GM18519 (cell line): ENCODE measurements around the gene GNA15.
"Not testable (repeated sequence)": the region's sequence is repeated elsewhere in the genome, so short reads cannot be mapped to it uniquely, and the experiment has no call there.

Experiments
- ATAC-seq: cut with Tn5 transposase; IDR thresholded peaks from one replicate; pipeline ENCODE4 v1.9.1; 2021; ENCODE audit warnings: mild to moderate bottlenecking, moderate library complexity; ENCODE audit not compliant: unreplicated experiment, low FRiP score

Gene GNA15, protein sequence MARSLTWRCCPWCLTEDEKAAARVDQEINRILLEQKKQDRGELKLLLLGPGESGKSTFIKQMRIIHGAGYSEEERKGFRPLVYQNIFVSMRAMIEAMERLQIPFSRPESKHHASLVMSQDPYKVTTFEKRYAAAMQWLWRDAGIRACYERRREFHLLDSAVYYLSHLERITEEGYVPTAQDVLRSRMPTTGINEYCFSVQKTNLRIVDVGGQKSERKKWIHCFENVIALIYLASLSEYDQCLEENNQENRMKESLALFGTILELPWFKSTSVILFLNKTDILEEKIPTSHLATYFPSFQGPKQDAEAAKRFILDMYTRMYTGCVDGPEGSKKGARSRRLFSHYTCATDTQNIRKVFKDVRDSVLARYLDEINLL

DNA sequence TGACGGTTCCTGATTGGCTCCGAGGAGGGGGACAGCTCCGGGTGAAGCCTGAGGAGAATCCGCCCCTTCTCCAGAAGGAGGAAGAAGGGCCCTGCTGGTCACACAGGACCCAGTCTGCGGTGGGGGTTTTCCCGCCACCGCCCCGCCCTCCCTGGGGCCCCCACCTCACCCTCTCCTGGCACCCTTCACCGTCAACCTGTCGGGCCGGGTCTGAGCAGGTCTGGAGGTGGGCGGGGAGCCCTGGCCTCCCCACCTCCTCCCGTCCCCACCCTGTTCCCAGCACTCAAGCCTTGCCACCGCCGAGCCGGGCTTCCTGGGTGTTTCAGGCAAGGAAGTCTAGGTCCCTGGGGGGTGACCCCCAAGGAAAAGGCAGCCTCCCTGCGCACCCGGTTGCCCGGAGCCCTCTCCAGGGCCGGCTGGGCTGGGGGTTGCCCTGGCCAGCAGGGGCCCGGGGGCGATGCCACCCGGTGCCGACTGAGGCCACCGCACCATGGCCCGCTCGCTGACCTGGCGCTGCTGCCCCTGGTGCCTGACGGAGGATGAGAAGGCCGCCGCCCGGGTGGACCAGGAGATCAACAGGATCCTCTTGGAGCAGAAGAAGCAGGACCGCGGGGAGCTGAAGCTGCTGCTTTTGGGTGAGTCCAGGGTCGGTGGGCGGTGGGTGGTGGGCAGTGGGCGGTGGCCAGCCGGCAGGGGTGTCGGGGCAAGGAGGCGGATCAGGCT lies at the start of gene GNA15:
GNA15 (plus strand) TSS at position 73 of the 723 bp plus-strand sequence; CDS start at position 491, 418 bp downstream.
- no peak for ATAC-seq

DNA sequence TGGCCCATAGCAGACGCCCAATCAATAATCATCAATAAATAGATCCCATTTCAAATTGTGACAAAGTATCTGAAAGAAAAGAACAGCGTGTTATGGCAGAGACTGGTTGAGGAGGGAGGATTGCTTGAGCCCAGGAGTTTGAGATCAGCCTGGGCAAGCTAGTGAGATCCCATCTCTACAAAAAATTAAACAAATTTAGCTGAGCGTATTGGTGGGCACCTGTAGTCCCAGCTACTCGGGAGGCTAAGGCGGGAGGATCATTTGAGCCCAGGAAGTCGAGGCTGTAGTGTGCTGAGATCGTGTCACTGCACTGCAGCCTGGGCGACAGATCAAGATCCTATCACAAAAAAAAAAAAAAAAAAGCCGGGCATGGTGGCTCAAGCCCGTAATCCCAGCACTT lies 48.1 kb upstream of the GNA15 start:
- ATAC-seq = no peak

DNA sequence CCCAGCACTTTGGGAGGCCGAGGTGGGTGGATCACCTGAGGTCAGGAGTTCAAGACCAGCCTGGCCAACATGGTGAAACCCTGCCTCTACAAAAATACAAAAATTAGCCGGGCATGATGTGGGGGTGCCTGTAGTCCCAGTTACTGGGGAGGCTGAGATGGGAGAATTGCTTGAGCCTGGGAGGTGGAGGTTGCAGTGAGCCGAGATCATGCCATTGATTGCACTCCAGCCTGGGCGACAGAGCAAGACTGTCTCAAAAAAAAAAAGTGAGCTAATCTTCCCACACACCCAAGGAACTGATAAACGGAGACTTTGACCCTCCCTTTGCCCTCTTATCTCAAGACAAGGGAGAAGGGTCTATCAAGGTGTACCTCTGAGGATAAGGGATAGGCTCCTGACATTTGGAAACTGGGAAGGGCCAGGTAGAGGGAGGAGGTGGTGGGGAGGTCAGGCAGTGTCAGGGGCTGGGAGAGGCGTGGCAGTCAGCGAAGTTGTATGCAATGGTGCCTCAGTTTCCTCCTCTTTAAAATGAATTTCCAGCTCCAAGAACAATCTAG lies 46.5 kb upstream of the GNA15 start:
- not testable (repeated sequence) for ATAC-seq

DNA sequence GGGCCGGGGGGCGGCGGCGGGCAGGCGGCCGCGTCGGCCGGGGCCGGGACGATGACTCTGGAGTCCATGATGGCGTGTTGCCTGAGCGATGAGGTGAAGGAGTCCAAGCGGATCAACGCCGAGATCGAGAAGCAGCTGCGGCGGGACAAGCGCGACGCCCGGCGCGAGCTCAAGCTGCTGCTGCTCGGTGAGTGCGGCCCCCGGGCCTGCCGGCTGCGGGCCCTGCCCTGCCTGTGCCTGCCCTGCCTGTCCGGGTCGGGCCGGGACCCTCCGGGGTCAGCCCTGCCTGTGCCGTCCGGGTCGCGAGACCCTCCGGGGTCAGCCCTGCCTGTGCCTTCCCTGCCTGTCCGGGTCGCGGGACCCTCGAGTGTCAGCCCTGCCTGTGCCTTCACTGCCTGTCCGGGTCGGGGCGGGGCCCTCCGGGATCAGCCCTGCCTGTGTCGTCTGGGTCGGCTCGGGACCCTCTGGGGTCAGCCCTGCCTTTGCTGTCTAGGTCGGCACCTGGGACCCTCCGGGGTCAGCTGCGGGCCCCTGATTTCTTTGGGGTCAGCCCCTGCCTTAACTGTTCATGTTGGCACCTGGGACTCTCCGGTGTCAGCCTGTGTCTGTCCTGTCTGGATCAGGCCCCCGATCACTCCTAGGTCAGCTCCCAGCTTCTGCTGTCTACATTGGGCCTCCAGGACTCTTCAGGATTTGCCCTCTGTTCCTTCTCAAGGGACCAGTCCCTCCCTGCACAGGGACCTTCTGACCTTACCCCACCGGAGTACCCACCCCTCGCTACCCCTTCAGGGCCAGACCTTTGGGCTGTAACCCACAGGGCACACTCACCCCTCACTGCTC lies 41.0 kb upstream of the GNA15 start:
- ATAC-seq = no peak

DNA sequence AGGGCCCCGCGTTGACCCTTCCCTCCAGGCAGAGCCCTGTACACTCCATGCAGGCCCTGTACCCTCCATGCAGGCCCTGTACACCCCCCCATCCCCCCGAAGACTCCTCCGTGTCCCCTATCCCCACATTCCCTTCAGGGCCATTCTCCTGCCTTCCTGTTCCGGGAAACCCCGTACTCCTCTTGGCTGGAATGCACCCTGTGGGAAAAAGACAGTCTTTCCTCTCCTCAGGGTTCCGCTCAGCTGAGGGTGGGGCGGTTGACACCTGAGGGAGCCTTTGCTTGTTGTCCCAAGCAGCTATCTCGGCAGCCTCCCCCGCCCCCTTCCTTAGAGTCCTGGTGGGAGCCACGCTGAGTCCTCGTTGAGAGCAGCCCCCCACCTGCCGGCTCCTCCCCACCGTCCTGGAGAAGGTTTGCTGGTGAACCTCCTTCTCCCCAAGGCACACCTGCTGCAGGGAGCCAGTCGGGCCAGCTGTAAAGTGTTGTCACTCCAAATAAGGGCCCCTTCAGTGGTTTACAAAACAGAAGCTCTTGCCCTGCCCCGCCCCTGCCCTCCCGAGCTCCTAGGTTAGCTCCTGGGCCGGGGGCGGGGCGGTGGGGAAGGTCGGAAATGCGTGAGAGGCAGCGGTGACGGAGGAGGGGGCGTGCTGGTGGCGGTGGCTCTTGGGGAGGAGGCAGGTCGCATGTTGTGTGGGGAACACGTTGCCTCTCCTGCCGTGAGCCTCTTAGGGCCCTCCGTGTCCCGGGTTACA lies 40.2 kb upstream of the GNA15 start:
- ATAC-seq = no peak

DNA sequence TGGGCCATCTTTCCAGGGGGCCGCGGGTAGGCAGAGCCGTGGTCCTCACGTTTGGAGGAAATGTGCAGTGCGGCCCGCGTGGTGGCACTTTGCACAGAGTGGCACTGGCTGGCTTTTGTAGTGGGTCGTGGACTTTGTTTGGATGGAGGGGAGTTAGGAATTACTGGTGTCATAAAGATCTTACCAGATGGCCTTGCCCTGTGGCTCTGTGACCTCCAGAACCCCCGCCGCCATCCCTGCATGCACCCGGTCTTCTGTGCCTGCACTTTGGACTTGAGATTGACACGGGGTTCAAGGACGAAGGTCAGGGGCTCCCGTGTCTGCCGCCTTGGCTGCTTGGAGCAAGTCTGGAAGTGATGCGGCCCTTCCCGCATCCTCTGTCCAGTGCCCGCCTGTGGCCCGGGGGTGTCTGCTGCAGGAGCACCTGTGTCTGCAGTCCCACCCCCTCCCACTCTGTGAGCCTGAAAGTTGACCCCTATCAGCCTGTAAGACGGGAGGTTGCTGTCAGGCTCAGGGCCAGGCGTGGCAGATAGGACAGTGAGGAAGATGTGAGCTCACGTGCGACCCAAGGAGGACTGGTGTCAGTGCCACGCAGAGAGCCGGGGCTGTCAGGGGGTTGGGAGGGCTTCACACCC lies 39.4 kb upstream of the GNA15 start:
- ATAC-seq = no peak

DNA sequence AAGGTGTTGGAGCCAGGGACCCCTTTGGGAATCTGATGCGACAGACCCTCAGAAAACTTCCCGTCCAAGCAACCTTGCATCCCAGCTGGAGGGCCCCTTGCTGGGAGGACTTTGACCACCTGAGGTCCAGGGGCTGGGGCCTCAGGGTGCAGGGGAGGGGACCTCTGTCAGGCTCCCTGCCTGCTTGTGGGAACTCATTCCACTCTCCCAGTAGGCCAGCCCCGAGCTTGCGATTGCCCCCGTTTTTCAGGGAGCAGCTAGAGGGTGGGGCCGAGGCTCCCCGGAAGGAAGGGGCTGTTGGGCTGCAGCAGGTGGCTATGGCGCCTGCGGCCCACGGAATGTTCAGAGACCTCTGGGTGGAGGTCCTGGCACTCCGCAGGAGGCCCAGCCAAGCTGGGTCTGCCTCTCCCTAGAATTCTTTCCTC lies 38.9 kb upstream of the GNA15 start:
- no peak for ATAC-seq

DNA sequence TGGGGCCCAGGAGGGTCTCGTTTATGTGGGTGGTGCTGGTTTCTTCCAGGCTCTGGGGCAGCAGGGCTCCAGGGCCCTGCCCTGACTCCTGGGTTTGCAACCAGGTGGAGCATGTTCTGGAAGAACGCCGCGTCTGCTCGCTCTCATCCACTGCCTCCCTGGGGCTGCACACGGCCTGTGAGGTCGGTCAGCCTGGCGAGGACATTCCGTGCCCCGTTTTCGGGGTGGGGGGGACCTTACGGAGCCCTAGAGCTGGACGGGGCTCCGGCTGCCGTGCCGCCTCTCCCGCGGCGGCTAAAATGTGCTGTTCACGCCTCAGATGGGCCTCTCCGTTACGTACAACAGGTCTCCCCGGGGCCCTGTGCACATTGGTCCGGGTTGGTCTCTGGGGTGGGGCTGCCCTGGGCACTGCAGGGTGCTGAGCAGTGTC lies 38.4 kb upstream of the GNA15 start:
- ATAC-seq = no peak

DNA sequence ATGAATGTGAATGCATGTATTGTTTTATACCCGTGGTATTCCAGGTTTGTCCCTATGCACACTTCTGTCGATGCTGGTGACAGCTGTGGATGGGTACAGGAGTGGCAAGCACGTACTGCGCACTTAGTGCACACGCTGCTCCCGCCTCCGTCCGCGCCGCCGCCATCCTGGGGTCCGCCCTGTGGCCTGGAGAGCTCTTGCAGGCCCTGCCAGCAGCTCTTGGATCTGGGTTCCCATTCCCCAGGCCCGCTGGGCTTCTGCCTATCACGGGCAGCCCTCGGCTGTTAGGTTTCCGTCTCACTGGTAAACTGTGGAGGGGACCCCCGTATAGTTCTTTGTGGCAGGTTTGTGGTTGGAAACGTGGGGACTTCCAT lies 37.7 kb upstream of the GNA15 start:
- no peak for ATAC-seq

DNA sequence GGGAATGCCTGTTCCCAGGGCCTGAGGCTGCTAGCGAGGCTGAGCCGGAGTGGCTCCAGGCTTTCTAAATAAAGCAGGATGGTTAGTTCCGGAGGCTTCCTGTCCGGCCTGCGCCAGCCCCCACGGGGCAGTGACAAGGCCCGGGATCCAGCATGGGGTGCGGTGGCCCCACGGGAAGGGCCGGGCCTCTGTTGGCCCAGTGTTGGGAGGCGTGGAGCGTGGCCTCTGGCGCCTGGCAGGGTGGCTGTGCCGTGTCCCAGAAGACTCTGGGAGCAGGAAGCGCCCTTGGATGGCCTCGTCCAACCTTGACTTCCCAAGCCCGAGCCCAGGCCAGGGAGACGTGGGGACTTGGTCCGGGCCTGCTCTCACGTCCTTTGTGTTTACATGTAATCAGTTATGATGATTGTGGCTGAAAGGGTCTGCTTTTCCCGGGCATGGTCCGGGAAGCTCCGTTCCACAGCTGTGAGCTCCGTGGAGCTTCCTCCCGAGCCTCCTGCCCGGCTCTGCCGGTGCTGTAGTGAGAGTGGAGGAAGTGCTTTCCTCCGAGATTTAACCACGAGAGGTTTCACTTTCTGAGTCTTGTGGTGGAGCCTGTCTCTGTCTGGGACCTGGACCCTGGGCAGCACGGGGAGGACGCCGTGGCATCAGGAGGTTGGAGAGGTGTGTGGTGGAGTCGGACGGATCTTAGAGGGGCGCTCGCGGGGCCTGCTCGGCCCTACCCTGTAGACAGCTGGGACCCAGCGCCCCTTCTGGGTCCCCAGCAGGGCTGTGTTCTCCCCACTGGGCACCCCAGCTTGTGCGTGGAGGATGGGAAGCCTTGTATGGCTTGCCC lies 37.1 kb upstream of the GNA15 start:
- no peak for ATAC-seq

DNA sequence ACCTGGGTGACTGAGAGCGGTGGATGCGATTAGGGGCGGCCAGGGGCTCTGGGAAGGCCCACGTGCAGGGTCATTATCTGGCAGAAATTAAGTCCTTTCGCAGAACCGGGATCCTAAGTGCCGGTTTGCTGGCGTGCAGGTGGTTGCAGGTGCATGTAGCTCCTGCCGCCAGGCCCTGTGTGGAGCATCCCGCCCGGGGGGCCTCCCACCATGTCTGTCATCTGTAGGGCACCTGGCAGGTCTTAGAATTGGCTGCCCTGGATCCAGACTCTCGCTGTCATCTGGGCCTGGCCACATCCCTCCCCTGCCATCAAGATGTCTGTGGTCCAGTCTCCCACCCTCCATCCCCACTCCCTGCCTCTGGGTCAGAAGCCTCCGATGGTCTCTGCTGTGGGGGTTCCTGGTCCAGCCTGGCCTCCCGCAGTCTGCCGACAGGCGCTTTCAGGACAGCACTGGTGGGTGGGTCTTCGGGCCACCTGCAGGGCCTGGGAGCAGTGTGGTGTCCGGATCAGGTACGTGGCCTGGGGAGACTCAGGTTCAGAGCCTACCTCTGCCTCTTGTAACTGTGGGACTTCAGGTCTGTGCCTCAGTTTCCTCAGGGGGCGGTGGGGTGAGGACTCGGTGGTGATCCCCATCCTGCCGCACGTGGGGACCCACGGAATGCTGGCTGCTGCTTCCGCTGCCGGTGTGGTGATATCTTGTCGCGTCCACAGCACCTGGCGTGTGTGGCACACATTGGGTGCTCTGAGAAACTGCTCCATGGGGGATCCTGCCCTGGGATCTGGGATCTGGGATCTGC lies 36.3 kb upstream of the GNA15 start:
- ATAC-seq = no peak

DNA sequence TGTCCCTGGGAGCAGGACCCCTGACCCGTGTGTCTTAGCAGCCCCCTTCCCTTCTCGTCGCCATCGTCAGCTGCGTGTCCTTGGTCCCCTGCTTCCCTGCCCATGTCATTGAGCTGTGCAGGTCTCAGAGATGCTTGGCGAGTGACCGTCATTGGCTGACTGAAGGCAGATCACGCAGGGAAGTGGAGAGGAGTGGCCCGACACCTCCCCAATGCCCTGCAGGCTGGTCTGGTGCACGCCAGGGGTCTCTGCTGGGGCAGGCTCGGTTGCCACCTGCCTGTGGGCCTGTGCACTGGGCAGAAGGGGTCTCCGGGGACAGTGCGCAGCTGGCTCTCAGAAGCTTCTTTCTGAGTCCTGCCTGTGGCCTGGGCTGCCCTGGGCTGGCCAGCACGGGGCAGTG lies 35.5 kb upstream of the GNA15 start:
- no peak for ATAC-seq

DNA sequence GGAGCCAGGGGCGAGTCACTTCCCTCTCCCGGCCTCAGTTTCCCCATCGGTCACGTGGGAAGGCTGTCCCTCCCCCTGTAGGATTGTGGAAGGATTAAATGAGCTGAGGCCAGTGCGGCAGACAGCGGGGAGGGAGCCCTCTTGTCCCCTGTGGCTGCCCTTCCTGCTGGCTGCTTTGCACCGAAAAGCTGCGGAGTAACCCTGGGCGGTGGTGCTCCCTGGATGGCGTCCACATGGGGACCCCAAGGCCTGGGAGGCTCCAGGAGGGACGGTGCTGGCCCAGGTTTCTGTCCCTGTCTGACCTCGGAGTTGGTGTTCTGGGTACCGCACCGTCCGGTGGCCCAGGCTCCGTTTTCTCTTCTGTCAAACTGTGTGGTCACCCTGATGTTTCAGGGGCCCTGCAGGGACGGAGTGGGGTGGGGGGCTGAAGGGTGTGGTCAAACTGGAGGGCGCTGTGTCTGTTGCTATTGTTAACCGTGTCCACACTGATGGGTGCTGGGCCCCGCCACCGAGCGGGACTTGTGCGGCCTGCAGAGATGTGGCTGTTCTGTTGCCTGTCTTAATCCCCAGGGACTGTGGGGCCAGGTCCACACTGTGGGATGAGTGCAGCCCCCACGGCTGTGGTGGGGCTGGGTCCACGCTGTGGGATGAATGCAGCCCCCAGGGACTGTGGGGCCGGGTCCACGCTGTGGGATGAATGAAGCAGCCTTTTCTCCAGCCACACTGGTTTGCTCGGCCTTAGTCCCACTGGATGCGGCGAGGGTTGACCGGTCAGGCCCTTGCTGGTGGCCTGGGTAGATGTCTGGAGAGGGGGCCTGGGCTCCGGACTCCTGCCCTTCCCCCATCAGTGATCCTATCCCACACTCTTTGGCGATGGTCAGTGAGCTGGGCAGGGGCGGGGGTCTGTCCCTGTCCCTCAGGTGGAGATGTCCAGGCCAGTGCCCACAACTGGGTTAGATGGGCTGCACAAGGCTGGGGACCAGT lies 34.8 kb upstream of the GNA15 start:
- ATAC-seq = no peak

DNA sequence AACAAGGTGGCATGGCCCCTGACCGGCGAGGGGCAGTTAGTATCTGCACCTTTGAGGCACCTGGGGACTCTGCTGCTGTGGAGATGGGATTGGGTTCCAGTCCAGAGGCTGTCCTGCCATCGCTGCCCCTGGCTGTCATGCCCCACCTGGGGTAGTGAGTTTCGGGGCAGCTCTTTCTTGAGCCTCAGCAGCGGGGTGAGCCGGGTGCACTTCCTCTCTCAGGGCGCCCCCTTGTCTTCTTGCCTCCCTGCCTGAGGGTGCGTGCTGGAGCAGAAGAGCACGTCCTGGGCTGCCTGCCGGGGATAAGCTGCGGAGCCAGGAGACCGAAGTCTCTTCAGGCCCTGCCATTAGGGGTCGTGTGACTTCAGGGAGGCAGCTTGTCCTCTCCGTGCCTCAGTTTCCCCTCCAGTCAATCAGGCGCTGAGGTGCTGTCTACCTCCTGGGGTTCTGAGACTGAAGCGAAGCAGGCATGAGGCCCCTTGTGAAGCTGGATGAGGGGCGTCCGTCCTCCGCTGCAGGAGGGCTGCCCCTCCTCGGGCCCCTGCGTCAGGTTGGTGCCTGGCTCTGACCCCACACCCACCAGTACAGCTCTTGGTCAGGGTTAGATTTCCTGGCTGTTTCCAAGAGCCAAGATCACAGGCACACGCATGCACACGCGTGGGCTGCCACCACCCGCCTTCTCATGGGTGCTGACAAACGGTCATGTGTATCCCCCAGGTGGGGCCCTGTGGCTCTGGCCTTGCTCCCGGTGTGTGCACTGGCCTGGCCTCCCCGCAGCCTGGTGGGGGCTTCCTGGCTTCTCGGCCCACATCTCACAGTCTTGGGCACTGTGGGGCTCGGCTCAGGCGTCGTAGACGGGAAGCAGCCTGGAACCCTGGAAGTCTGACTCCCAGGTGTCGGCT lies 33.3 kb upstream of the GNA15 start:
- ATAC-seq = no peak

DNA sequence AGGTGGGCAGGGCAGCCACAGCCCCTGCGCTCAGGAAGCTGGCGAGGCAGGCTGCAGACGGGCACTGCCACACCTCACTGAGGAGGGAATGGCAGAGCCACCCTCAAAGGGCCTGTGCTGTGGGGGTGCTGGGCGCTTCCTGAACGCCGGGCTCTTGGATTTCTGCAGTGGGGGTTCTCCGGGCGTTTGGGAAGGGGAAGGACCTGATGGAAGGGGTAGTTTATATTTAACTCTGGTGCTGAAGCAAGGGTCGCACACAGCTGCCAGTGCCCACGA lies 31.2 kb upstream of the GNA15 start:
- no peak for ATAC-seq
